Fibroblast of skin of right quadriceps (primary cell): ENCODE data around the gene CD2.

Experiments
- DNase-seq: peaks from one replicate; pipeline ENCODE4 v3.0.0-alpha.2; 2013

Gene CD2

GRCh38 chr1:116754198-116754977, at the start of gene CD2:
Gene CD2 (plus strand): TSS chr1:116754430. CDS start chr1:116754493, 63 bp downstream.
- DNase-seq, result no peak

GRCh38 chr1:116706123-116706522, 48.1 kb upstream of the CD2 start:
- DNase-seq, result no peak

GRCh38 chr1:116706841-116707240, 47.4 kb upstream of the CD2 start:
- no peak for DNase-seq

GRCh38 chr1:116708255-116708900, 45.9 kb upstream of the CD2 start:
- no peak for DNase-seq

GRCh38 chr1:116709666-116710167, 44.5 kb upstream of the CD2 start:
- DNase-seq, result no peak

- no peak for DNase-seq
These were observed 43.6 kb upstream of the CD2 start for GRCh38 chr1:116710420-116711262.

GRCh38 chr1:116711263-116711840, 42.9 kb upstream of the CD2 start:
- DNase-seq, result no peak

GRCh38 chr1:116712510-116712909, 41.7 kb upstream of the CD2 start:
- no peak for DNase-seq

- DNase-seq, result no peak
These were observed 40.8 kb upstream of the CD2 start for GRCh38 chr1:116713474-116713873.

GRCh38 chr1:116716391-116716790, 37.8 kb upstream of the CD2 start:
- no peak for DNase-seq

GRCh38 chr1:116717318-116717717, 36.9 kb upstream of the CD2 start:
- DNase-seq, result no peak

- no peak for DNase-seq
These were observed 33.7 kb upstream of the CD2 start for GRCh38 chr1:116720364-116721038.

GRCh38 chr1:116721039-116721405, 33.2 kb upstream of the CD2 start:
- no peak for DNase-seq

- no peak for DNase-seq
These were observed 32.7 kb upstream of the CD2 start for GRCh38 chr1:116721451-116722007.

- no peak for DNase-seq
These were observed 32.0 kb upstream of the CD2 start for GRCh38 chr1:116722016-116722838.

GRCh38 chr1:116724765-116725375, 29.4 kb upstream of the CD2 start:
- DNase-seq, result peak; percentile 58

GRCh38 chr1:116725798-116726197, 28.4 kb upstream of the CD2 start:
- no peak for DNase-seq

GRCh38 chr1:116726872-116727820, 27.1 kb upstream of the CD2 start:
- no peak for DNase-seq

- DNase-seq, result no peak
These were observed 22.8 kb upstream of the CD2 start for GRCh38 chr1:116731439-116731838.

GRCh38 chr1:116732726-116733125, 21.5 kb upstream of the CD2 start:
- DNase-seq, result no peak
